ENCODE results near the gene TVP23A.

DNA sequence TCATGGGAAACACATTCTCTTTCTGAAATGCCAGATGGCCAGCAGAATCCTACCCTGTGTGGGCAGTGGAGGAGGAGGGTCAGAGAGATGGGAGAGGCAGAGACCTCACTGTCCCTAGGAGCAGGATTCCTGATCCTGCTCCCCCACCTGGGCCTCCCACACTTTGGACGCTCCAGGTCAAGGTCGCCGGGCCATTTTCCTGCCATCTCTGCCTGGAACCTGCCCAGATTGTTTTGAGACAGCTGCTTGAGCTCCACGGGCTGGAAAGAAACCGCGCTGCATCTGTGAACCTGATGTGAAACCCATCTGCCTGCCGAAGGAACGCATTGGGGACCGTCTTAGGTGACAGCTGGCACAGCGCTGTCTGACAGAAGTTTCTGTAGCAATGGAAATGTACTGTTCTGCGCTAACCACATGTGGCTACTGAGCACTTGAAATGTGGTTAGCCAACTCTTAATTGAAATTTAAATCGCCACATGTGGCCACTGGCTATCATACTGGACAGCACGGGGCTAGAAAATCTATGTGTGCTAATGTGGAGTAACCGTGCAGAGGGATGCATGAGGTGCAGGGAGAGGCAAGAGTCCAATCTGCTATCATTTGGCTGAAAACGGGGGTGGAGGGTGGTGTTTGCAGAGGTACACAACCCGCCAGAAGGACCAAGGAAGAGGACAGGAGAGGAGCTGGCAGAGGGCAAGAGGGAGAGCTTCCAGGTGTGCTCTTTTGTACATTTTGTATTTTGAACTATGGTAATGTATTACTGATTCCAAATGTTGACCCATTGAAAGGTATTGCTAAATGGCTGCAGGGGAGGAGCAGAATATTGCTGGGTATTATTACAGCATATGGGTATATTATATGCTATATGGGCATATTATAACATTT lies 90.3 kb downstream of the TVP23A start:
- TF ChIP-seq, protein P1, sequence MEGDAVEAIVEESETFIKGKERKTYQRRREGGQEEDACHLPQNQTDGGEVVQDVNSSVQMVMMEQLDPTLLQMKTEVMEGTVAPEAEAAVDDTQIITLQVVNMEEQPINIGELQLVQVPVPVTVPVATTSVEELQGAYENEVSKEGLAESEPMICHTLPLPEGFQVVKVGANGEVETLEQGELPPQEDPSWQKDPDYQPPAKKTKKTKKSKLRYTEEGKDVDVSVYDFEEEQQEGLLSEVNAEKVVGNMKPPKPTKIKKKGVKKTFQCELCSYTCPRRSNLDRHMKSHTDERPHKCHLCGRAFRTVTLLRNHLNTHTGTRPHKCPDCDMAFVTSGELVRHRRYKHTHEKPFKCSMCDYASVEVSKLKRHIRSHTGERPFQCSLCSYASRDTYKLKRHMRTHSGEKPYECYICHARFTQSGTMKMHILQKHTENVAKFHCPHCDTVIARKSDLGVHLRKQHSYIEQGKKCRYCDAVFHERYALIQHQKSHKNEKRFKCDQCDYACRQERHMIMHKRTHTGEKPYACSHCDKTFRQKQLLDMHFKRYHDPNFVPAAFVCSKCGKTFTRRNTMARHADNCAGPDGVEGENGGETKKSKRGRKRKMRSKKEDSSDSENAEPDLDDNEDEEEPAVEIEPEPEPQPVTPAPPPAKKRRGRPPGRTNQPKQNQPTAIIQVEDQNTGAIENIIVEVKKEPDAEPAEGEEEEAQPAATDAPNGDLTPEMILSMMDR (conservative IDR thresholded peaks at IDR 0.05; ENCODE audit: low read depth, low read length) = no peak
- TF ChIP-seq EZH2phosphoT487 (IDR thresholded peaks at IDR 0.05; ENCODE audit: borderline replicate concordance, low read length) (no peak), EZH2 (IDR thresholded peaks at IDR 0.05; ENCODE audit: low read length, unreplicated experiment) (no peak)

Data from PC-3 (cell line).